ENCODE measurements around the gene TLX1.
A peak's percentile ranks its signal among the peaks of the same experiment; 100 is the strongest.

TLX1 gene

GRCh38 chr10:101130984-101131961 lies at the start of gene TLX1:
TSS of gene TLX1 (plus strand) at chr10:101131300. CDS start at chr10:101131542, 242 bp downstream.
- no peaks in the 10 kb centered on the region for H3K9me3 Mint-ChIP-seq
- H3K4me3 Mint-ChIP-seq, result peak within 1 kb of the TSS; percentile 31
- peaks cover 50% of the 10 kb centered on the region for H3K4me1 Mint-ChIP-seq
- peaks cover 93% of the 10 kb centered on the region for H3K27me3 Mint-ChIP-seq
- no peak within 1 kb of the TSS for H3K27ac Mint-ChIP-seq
- H3K36me3 Mint-ChIP-seq, result no peaks in the 10 kb centered on the region
- ATAC-seq, result peak; percentile 20

- Mint-ChIP-seq H3K4me3 (no peak overlapping the region), H3K9me3 (no peaks in the 10 kb centered on the region), H3K27ac (no peak overlapping the region), H3K36me3 (no peaks in the 10 kb centered on the region), H3K27me3 (peaks cover 78% of the 10 kb centered on the region), H3K4me1 (no peaks in the 10 kb centered on the region)
- ATAC-seq, result no peak
Measured at GRCh38 chr10:101085846-101086245, 45.3 kb upstream of the TLX1 start.

- no peaks in the 10 kb centered on the region for H3K36me3 Mint-ChIP-seq
- no peaks in the 10 kb centered on the region for H3K4me1 Mint-ChIP-seq
- no peaks in the 10 kb centered on the region for H3K9me3 Mint-ChIP-seq
- H3K27ac Mint-ChIP-seq, result no peak overlapping the region
- H3K27me3 Mint-ChIP-seq, result peaks cover 82% of the 10 kb centered on the region
- no peak overlapping the region for H3K4me3 Mint-ChIP-seq
- no peak for ATAC-seq
Measured at GRCh38 chr10:101087376-101087775, 43.7 kb upstream of the TLX1 start.

- Mint-ChIP-seq H3K27me3 (peaks cover 82% of the 10 kb centered on the region), H3K27ac (no peak overlapping the region), H3K4me3 (no peak overlapping the region), H3K9me3 (no peaks in the 10 kb centered on the region), H3K4me1 (no peaks in the 10 kb centered on the region), H3K36me3 (no peaks in the 10 kb centered on the region)
- ATAC-seq, result no peak
Measured at GRCh38 chr10:101087965-101088364, 43.1 kb upstream of the TLX1 start.

- Mint-ChIP-seq H3K27me3 (peaks cover 90% of the 10 kb centered on the region), H3K27ac (no peak overlapping the region), H3K36me3 (no peaks in the 10 kb centered on the region), H3K9me3 (no peaks in the 10 kb centered on the region), H3K4me1 (no peaks in the 10 kb centered on the region), H3K4me3 (no peak overlapping the region)
- ATAC-seq, result no peak
Measured at GRCh38 chr10:101089520-101090299, 41.4 kb upstream of the TLX1 start.

- Mint-ChIP-seq H3K27me3 (peaks cover 90% of the 10 kb centered on the region), H3K9me3 (no peaks in the 10 kb centered on the region), H3K4me3 (no peak overlapping the region), H3K36me3 (no peaks in the 10 kb centered on the region), H3K4me1 (no peaks in the 10 kb centered on the region), H3K27ac (no peak overlapping the region)
- ATAC-seq, result no peak
Measured at GRCh38 chr10:101090597-101090996, 40.5 kb upstream of the TLX1 start.

- no peaks in the 10 kb centered on the region for H3K36me3 Mint-ChIP-seq
- no peak overlapping the region for H3K27ac Mint-ChIP-seq
- no peak overlapping the region for H3K4me3 Mint-ChIP-seq
- no peaks in the 10 kb centered on the region for H3K4me1 Mint-ChIP-seq
- peaks cover 93% of the 10 kb centered on the region for H3K27me3 Mint-ChIP-seq
- ATAC-seq, result no peak
- H3K9me3 Mint-ChIP-seq, result no peaks in the 10 kb centered on the region
Measured at GRCh38 chr10:101091546-101092290, 39.4 kb upstream of the TLX1 start.

GRCh38 chr10:101092881-101093354 lies 38.2 kb upstream of the TLX1 start:
- Mint-ChIP-seq H3K27me3 (peaks cover 93% of the 10 kb centered on the region), H3K36me3 (no peaks in the 10 kb centered on the region)

GRCh38 chr10:101094121-101094879 lies 36.8 kb upstream of the TLX1 start:
- Mint-ChIP-seq H3K4me1 (no peaks in the 10 kb centered on the region), H3K4me3 (no peak overlapping the region), H3K27me3 (peaks cover 87% of the 10 kb centered on the region), H3K9me3 (no peaks in the 10 kb centered on the region), H3K36me3 (no peaks in the 10 kb centered on the region), H3K27ac (no peak overlapping the region)
- ATAC-seq, result no peak

More at GRCh38 chr10:101092881-101093354, 38.2 kb upstream of the TLX1 start:
- H3K4me1 Mint-ChIP-seq, result no peaks in the 10 kb centered on the region
- no peak overlapping the region for H3K27ac Mint-ChIP-seq
- no peaks in the 10 kb centered on the region for H3K9me3 Mint-ChIP-seq
- no peak overlapping the region for H3K4me3 Mint-ChIP-seq
- no peak for ATAC-seq

GRCh38 chr10:101095004-101095403 lies 36.1 kb upstream of the TLX1 start:
- peaks cover 88% of the 10 kb centered on the region for H3K27me3 Mint-ChIP-seq
- ATAC-seq, result no peak
- H3K9me3 Mint-ChIP-seq, result no peaks in the 10 kb centered on the region
- H3K36me3 Mint-ChIP-seq, result no peaks in the 10 kb centered on the region
- no peak overlapping the region for H3K27ac Mint-ChIP-seq
- no peaks in the 10 kb centered on the region for H3K4me1 Mint-ChIP-seq
- H3K4me3 Mint-ChIP-seq, result no peak overlapping the region

- Mint-ChIP-seq H3K27ac (no peak overlapping the region), H3K4me1 (no peaks in the 10 kb centered on the region), H3K27me3 (peaks cover 88% of the 10 kb centered on the region), H3K4me3 (no peak overlapping the region), H3K36me3 (no peaks in the 10 kb centered on the region), H3K9me3 (no peaks in the 10 kb centered on the region)
- peak; percentile 75 for ATAC-seq
Measured at GRCh38 chr10:101095550-101096213, 35.4 kb upstream of the TLX1 start.

GRCh38 chr10:101096378-101096777 lies 34.7 kb upstream of the TLX1 start:
- Mint-ChIP-seq H3K4me3 (no peak overlapping the region), H3K27me3 (peaks cover 87% of the 10 kb centered on the region), H3K4me1 (no peaks in the 10 kb centered on the region), H3K27ac (no peak overlapping the region), H3K36me3 (no peaks in the 10 kb centered on the region), H3K9me3 (no peaks in the 10 kb centered on the region)
- ATAC-seq, result no peak

- H3K27me3 Mint-ChIP-seq, result peaks cover 86% of the 10 kb centered on the region
- no peaks in the 10 kb centered on the region for H3K9me3 Mint-ChIP-seq
- ATAC-seq, result no peak
- no peak overlapping the region for H3K4me3 Mint-ChIP-seq
- no peaks in the 10 kb centered on the region for H3K4me1 Mint-ChIP-seq
- no peak overlapping the region for H3K27ac Mint-ChIP-seq
- H3K36me3 Mint-ChIP-seq, result no peaks in the 10 kb centered on the region
Measured at GRCh38 chr10:101097881-101098280, 33.2 kb upstream of the TLX1 start.

- H3K27me3 Mint-ChIP-seq, result peaks cover 74% of the 10 kb centered on the region
- H3K9me3 Mint-ChIP-seq, result no peaks in the 10 kb centered on the region
- no peak overlapping the region for H3K4me3 Mint-ChIP-seq
- H3K4me1 Mint-ChIP-seq, result no peaks in the 10 kb centered on the region
- no peak overlapping the region for H3K27ac Mint-ChIP-seq
- no peak for ATAC-seq
- H3K36me3 Mint-ChIP-seq, result no peaks in the 10 kb centered on the region
Measured at GRCh38 chr10:101099901-101100300, 31.2 kb upstream of the TLX1 start.
